Tibial artery (tissue), 4 donors: Measurements from ENCODE around the gene C19orf44.
"Not testable (repeated sequence)": the region's sequence is repeated elsewhere in the genome, so short reads cannot be mapped to it uniquely, and the experiment has no call there.

Source experiments
- DNase-seq, 2 donors: peaks; one replicate each; pipeline ENCODE4 v3.0.0-alpha.2; 2019
- H3K27ac ChIP-seq, 2 donors: fragments of 200-600 bp; sonication (generic) in 1 of 2; 1 replicate in 1 of 2; 2 replicates in 1 of 2; pipeline ENCODE4 v1.5.1; 2018 to 2019; ENCODE audit warnings: mild to moderate bottlenecking in 1 of 2
- H3K27me3 ChIP-seq, 2 donors: fragments of 200-600 bp; sonication (generic) in 1 of 2; one replicate each; pipeline versions ENCODE4 v1.5.1 to v1.6.0; 2016 to 2019
- H3K36me3 ChIP-seq, 3 donors: fragments of 200-600 bp; sonication (generic) in 2 of 3; one replicate each; pipeline ENCODE4 v1.5.1; 2016 to 2019; ENCODE audit warnings: mild to moderate bottlenecking in 2 of 3
- H3K4me1 ChIP-seq, 4 donors: fragments of 200-600 bp; sonication (generic) in 2 of 4; 1 replicate in 3 of 4; 2 replicates in 1 of 4; pipeline ENCODE4 v1.5.1; 2016 to 2019
- H3K4me3 ChIP-seq, 2 donors: fragments of 200-600 bp; sonication (generic) in 1 of 2; 1 replicate in 1 of 2; 2 replicates in 1 of 2; pipeline ENCODE4 v1.5.1; 2018 to 2019; ENCODE audit warnings: mild to moderate bottlenecking in 2 of 2
- H3K9me3 ChIP-seq, 3 donors: fragments of 200-600 bp; sonication (generic) in 1 of 3; one replicate each; pipeline ENCODE4 v1.5.1; 2016 to 2019
- intact Hi-C: fragments of 100-400 bp; cut with DNase I; formaldehyde crosslinking; loops from one replicate; pipeline ENCODE4 v1.15.0; 2023; ENCODE audit warnings: low total_unique reads
- TF ChIP-seq, protein P1 (sequence below), 2 experiments: fragments of 200-600 bp in 1 of 2; fragments of 450-650 bp in 1 of 2; IDR thresholded peaks; one replicate each; pipeline ENCODE4 v1.5.1; 2017 to 2019; ENCODE audit warnings: antibody characterized with exemption in 2 of 2, mild to moderate bottlenecking in 1 of 2, moderate library complexity in 1 of 2

C19orf44 gene

DNA sequence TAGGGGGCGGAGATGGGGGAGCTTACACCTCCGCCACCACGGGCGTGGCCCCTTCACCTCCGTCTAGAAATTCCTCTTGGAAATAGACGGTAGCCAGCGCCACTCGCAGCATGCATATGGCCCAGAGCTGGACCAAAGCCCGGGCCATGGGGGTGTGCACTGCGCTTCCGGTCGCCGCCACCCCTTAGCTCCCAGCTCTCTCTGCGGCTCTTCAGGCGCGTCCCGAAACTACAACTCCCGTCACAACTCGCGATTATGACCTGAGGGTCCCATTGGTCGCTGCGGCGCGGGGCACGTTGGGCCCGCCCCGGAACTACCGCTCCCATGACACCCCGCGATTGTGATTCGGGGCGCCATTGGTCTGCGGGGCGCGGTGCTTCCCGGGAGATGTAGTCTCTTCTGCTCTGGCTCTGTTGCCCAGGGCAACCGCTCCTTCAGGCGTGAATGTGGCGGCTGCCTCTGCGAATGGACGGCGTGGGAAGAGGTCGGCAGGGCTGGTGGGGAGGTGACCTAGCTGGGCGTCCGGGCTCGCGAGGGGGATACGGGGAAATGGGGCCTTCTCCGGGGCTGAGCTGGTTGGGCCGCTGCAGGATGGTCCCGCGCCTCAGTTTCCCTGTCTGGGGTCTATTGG lies at the start of gene C19orf44, which contains the start of gene CALR3:
Gene C19orf44, plus strand, starts transcription at position 413 of the 631 bp plus-strand sequence. CDS start 4,399 bp downstream, outside the sequence.
Gene CALR3, minus strand, starts transcription at position 186 of the 631 bp plus-strand sequence. Its CDS starts 38 bp downstream, at position 148.
- Histone ChIP-seq H3K27me3 (no peaks in the 10 kb centered on the region), H3K4me3 (peak within 1 kb of the TSS; percentile 65 to 69), H3K36me3 (peaks cover 1 to 8% (median 3%) of the 10 kb centered on the region in 3 donors), H3K27ac (peak within 1 kb of the TSS; percentile 73 to 78), H3K9me3 (no peaks in the 10 kb centered on the region), H3K4me1 (peaks cover 0 to 9% (median 5%) of the 10 kb centered on the region in 4 donors)
- TF ChIP-seq, protein P1, sequence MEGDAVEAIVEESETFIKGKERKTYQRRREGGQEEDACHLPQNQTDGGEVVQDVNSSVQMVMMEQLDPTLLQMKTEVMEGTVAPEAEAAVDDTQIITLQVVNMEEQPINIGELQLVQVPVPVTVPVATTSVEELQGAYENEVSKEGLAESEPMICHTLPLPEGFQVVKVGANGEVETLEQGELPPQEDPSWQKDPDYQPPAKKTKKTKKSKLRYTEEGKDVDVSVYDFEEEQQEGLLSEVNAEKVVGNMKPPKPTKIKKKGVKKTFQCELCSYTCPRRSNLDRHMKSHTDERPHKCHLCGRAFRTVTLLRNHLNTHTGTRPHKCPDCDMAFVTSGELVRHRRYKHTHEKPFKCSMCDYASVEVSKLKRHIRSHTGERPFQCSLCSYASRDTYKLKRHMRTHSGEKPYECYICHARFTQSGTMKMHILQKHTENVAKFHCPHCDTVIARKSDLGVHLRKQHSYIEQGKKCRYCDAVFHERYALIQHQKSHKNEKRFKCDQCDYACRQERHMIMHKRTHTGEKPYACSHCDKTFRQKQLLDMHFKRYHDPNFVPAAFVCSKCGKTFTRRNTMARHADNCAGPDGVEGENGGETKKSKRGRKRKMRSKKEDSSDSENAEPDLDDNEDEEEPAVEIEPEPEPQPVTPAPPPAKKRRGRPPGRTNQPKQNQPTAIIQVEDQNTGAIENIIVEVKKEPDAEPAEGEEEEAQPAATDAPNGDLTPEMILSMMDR (IDR thresholded peaks at IDR 0.05) = peak; percentile 26 to 39
- intact Hi-C loops = loop anchor here (2.0 kb wide), 1 partner anchor 25 kb away; the partner anchor contains the start of gene EPS15L1
- DNase-seq = peak; percentile 99

- Histone ChIP-seq H3K36me3 (peaks cover 0 to under 1% (median 0%) of the 10 kb centered on the region in 3 donors), H3K9me3 (no peaks in the 10 kb centered on the region), H3K4me1 (peaks cover 5 to 24% (median 18%) of the 10 kb centered on the region in 4 donors), H3K4me3 (no peak overlapping the region), H3K27me3 (no peaks in the 10 kb centered on the region), H3K27ac (peak overlapping the region; percentile 47)
- TF ChIP-seq, protein P1 (IDR thresholded peaks at IDR 0.05) = no peak
- intact Hi-C loops = no loop called here
- peak; percentile 91 to 92 for DNase-seq
Observed at GRCh38 chr19:16446724-16447368, 49.3 kb upstream of the C19orf44 start.

GRCh38 chr19:16448872-16449271 lies 47.3 kb upstream of the C19orf44 start:
- peaks cover 5 to 34% (median 20%) of the 10 kb centered on the region in 4 donors for H3K4me1 ChIP-seq
- intact Hi-C loops, DNase-seq, H3K36me3 ChIP-seq, H3K4me3 ChIP-seq, H3K9me3 ChIP-seq, H3K27ac ChIP-seq, H3K27me3 ChIP-seq: not testable (repeated sequence)

DNA sequence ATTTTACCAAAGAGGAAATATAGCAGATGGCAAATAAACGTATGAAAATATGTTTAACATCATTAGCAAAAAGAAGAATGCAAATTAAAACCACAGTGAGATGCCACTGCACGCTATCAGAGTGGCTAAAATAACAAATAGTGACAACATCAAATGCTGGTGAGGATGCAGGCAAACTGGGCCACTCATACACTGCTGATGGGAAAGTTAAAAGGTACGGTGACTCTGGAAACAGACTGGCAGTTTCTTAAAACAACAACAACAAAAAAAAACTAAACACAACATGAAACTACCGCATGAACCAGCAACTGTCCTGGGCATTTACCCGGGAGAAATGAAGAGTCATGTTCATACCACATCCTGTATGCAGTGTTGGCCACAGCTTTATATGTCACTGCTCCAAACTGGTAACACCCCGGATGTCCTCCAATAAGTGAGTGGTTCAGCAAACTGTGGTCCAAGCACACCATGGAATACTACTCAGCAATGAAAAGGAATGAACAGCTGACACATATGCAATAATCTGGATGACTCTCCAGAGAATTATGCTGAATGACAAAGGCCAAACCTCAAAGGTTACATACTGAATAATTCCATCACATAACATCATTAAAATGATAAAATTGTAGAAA lies 46.7 kb upstream of the C19orf44 start:
- intact Hi-C loops = no loop called here
- Histone ChIP-seq H3K27ac (no peak overlapping the region), H3K27me3 (no peaks in the 10 kb centered on the region), H3K4me1 (peaks cover 5 to 40% (median 22%) of the 10 kb centered on the region in 4 donors), H3K4me3 (no peak overlapping the region), H3K9me3 (no peaks in the 10 kb centered on the region), H3K36me3 (no peaks in the 10 kb centered on the region)
- DNase-seq = no peak
- TF ChIP-seq, protein P1 (IDR thresholded peaks at IDR 0.05) = no peak

DNA sequence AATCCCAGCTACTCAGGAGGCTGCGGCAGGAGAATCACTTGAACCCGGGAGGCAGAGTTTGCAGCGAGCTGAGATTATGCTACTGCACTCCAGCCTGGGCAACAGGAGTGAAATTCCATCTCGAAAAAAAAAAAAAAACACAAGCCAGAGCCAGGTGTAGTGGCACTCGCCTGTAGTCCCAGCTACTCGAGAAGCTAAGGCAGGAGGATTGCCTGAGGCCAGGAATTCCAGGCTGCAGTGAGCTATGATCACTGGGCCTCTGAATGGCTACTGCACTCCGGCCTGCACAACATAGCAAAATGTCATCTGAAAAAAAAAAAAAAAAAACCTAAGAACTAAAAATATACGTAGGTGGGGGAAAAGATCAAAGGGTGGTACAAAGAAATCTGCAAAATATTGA lies 43.9 kb upstream of the C19orf44 start:
- Histone ChIP-seq H3K4me1 (peaks cover 0 to 39% (median 20%) of the 10 kb centered on the region in 4 donors), H3K36me3 (no peaks in the 10 kb centered on the region), H3K4me3 (no peak overlapping the region), H3K27me3 (no peaks in the 10 kb centered on the region), H3K9me3 (no peaks in the 10 kb centered on the region), H3K27ac (no peak overlapping the region)
- intact Hi-C loops = no loop called here
- TF ChIP-seq, protein P1 (IDR thresholded peaks at IDR 0.05) = no peak
- DNase-seq = no peak
